ENCODE results near the gene CYSTM1. TPM values are rescaled to one million over a fixed set of nuclear protein-coding genes. Genes with fewer than 3 reads are reported as not detected.
A peak's percentile ranks its signal among the peaks of the same experiment; 100 is the strongest.

Gene CYSTM1
- total and polyA plus RNA-seq, 5 experiments from 2014 or later: 3.0 to 6.5 (median 5.1) TPM

GRCh38 chr5:140284013-140284412, 109.0 kb downstream of the CYSTM1 start:
- no peak overlapping the region for H3K27ac Mint-ChIP-seq
- H3K4me1 Mint-ChIP-seq: peaks cover 0 to 34% (median 11%) of the 10 kb centered on the region in 4 donors
- ATAC-seq (no peak), DNase-seq (no peak)
- H3K36me3 Mint-ChIP-seq: peaks cover 0 to 19% (median 0%) of the 10 kb centered on the region in 3 donors
- no peaks in the 10 kb centered on the region for H3K9me3 Mint-ChIP-seq
- POLR2A ChIA-PET: no interaction called here
- H3K4me3 Mint-ChIP-seq: no peak overlapping the region
- no peaks in the 10 kb centered on the region for H3K27me3 Mint-ChIP-seq

GRCh38 chr5:140286424-140286823, 111.4 kb downstream of the CYSTM1 start:
- ATAC-seq (no peak), DNase-seq (no peak)
- Mint-ChIP-seq H3K9me3 (no peaks in the 10 kb centered on the region), H3K27ac (no peak overlapping the region), H3K4me1 (peaks cover 17 to 42% (median 25%) of the 10 kb centered on the region in 4 donors), H3K36me3 (peaks cover 0 to 16% (median 0%) of the 10 kb centered on the region in 3 donors), H3K27me3 (no peaks in the 10 kb centered on the region), H3K4me3 (no peak overlapping the region)
- POLR2A ChIA-PET: no interaction called here

DNA sequence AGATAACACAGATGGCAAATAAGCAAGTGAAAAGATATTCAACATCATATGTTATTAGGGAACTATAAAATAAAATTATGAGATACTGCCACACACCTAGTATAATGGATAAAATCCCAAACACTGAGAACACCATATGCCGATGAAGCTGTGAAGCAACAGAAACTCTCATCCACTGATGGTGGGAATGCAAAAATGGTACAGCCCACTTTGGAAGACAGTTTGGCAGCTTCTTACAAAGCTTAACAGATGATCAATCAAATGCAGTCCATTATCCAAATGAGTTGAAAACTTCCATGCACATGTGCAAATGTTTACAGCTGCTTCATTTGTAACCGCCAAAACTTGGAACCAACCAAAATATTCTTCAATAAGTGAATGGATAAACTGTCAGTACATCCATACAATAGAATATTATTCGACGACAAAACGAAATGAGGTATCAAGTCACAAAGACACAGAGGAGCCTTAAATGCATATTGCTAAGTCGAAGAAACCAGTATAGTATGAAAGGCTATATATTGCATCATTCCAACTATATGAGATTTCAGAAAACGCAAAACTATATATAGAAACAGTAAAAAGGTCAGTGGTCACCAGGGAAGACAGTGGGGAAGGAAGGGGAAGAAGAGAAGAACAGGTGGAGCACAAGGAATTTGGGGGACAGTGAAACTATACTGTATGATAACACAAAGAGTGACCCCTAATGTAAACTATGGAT, 113.0 kb downstream of the CYSTM1 start:
- Mint-ChIP-seq H3K9me3 (no peaks in the 10 kb centered on the region), H3K27me3 (no peaks in the 10 kb centered on the region), H3K27ac (no peak overlapping the region), H3K36me3 (peaks cover 0 to 19% (median 0%) of the 10 kb centered on the region in 3 donors), H3K4me3 (no peak overlapping the region), H3K4me1 (peaks cover 17 to 44% (median 30%) of the 10 kb centered on the region in 4 donors)
- POLR2A ChIA-PET: interaction anchor here (0.6 kb wide), 1 partner anchor 115 kb away, joined by 3 read pairs; no protein-coding TSS in a partner anchor
- DNase-seq: no peak
- no peak for ATAC-seq

GRCh38 chr5:140292212-140293036, 117.4 kb downstream of the CYSTM1 start:
- DNase-seq: no peak
- Mint-ChIP-seq H3K4me3 (peak overlapping the region in 1 of 10 donors; percentile 6), H3K27ac (peak overlapping the region in 4 of 10 donors; percentile 50 to 73 (median 53)), H3K4me1 (peaks cover 28 to 64% (median 59%) of the 10 kb centered on the region in 4 donors), H3K36me3 (peaks cover 0 to 30% (median 0%) of the 10 kb centered on the region in 3 donors), H3K9me3 (no peaks in the 10 kb centered on the region), H3K27me3 (no peaks in the 10 kb centered on the region)
- POLR2A ChIA-PET: no interaction called here
- no peak for ATAC-seq

Other genes with a start within 250 kb of the CYSTM1 start
- under 1 TPM; 0.26 to 0.47 TPM for gene NRG2, start 131.9 kb upstream of the CYSTM1 start, total RNA-seq
- gene NRG2, start 131.9 kb upstream of the CYSTM1 start, polyA plus RNA-seq: under 1 TPM; 0.04 to 0.25 (median 0.09) TPM
- 10 to 100 TPM; 29.6 to 30.4 TPM for gene PURA, start 61.1 kb upstream of the CYSTM1 start, total RNA-seq
- 1 to 10 TPM; 4.4 to 4.7 (median 4.6) TPM for gene PURA, start 61.1 kb upstream of the CYSTM1 start, polyA plus RNA-seq
- gene IGIP, start 49.3 kb upstream of the CYSTM1 start, total RNA-seq: 10 to 100 TPM; 11.6 to 12.9 TPM
- under 1 TPM; 0.24 to 0.51 (median 0.39) TPM for gene IGIP, start 49.3 kb upstream of the CYSTM1 start, polyA plus RNA-seq
- gene PFDN1, start 127.9 kb downstream of the CYSTM1 start, total RNA-seq: 10 to 100 TPM; 24.8 to 30.0 TPM
- gene PFDN1, start 127.9 kb downstream of the CYSTM1 start, polyA plus RNA-seq: 100 to 1,000 TPM; 120 to 132 (median 129) TPM
- gene HBEGF, start 171.4 kb downstream of the CYSTM1 start, total RNA-seq: under 1 TPM; 0.30 to 0.44 TPM
- under 1 TPM in 1 of 3 donors, not detected in 2; 0.06 TPM for gene HBEGF, start 171.4 kb downstream of the CYSTM1 start, polyA plus RNA-seq
- gene SLC4A9, start 185.0 kb downstream of the CYSTM1 start, total RNA-seq: not detected
- gene SLC4A9, start 185.0 kb downstream of the CYSTM1 start, polyA plus RNA-seq: not detected
- 100 to 1,000 TPM; 218 to 235 TPM for gene ANKHD1, start 226.6 kb downstream of the CYSTM1 start, total RNA-seq
- 10 to 100 TPM; 54.9 to 82.8 (median 63.8) TPM for gene ANKHD1, start 226.6 kb downstream of the CYSTM1 start, polyA plus RNA-seq

Data from naive thymus-derived CD8-positive, alpha-beta T cell (primary cell).